Epithelial cell of proximal tubule (primary cell): ENCODE results near the gene SPOCK1. TPM values are rescaled to one million over a fixed set of nuclear protein-coding genes. Genes with fewer than 3 reads are reported as not detected.

Experiments
- DNase-seq: peaks from one replicate; pipeline ENCODE4 v3.0.0-alpha.2; 2011; ENCODE audit warnings: low read depth
- H3K4me3 ChIP-seq: 2 replicates; pipeline ENCODE4 v1.5.1; 2011; ENCODE audit warnings: low read depth, mild to moderate bottlenecking, low read length
- total RNA-seq: library from RNA; depleted of rRNA; stranded (reverse); fragments of >200 nt; gene quantifications from 2 replicates; pipeline ENCODE4 v1.2.3, GENCODE V29; 2015
- TF ChIP-seq, protein P1 (sequence below): conservative IDR thresholded peaks from 2 replicates; pipeline ENCODE4 v1.5.1; 2012; ENCODE audit warnings: low read depth, mild to moderate bottlenecking, low read length

SPOCK1 gene
- total RNA-seq, 1 donor from 2014 or later, result 31.4 TPM

DNA sequence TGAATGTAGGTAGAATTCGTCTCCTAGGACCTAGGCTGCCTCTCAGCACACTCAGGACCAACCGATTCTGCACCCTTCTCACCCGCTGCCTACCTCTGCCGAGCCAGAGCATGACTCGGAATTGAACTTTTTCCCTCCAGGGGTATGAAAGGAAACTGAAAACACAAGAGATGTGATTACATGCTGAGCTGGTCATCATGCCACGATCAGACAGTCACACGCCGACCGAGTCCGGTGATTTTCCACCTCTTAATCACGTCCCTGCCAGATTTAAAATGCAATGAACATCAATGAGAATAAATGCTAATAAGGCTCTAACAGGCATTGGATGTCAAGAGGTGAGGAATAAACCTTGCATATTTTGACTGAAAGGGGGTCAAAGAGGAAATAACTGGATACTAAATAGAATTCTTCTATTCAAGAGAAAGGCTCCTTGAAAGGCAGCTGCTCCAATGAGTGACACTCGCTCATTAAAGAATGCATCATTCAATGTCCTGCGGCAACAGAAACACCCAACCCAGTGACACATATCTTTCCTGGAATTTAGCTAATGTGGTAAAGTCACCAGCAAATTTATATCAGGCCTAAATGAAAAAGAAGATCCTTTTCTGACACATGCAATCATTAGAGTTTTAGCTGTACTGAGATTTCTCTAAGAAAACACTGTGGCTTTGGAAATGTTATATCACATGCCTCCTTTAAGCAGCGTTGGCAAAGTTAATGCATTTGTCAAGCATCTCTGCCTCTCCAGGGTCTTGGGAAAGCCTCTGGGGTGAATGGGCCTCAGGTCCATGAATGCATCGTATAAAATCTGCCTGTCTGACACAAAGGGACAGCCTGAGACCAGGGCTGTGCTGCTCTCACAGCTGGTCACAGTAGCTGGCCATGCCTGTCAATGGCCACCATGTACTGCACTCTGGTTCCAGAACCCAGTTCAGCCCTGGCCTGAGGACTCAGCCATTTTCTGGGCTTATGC, 128.7 kb downstream of the SPOCK1 start:
- DNase-seq, result no peak
- H3K4me3 ChIP-seq, result no peak overlapping the region
- TF ChIP-seq, protein P1, sequence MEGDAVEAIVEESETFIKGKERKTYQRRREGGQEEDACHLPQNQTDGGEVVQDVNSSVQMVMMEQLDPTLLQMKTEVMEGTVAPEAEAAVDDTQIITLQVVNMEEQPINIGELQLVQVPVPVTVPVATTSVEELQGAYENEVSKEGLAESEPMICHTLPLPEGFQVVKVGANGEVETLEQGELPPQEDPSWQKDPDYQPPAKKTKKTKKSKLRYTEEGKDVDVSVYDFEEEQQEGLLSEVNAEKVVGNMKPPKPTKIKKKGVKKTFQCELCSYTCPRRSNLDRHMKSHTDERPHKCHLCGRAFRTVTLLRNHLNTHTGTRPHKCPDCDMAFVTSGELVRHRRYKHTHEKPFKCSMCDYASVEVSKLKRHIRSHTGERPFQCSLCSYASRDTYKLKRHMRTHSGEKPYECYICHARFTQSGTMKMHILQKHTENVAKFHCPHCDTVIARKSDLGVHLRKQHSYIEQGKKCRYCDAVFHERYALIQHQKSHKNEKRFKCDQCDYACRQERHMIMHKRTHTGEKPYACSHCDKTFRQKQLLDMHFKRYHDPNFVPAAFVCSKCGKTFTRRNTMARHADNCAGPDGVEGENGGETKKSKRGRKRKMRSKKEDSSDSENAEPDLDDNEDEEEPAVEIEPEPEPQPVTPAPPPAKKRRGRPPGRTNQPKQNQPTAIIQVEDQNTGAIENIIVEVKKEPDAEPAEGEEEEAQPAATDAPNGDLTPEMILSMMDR, result no peak

DNA sequence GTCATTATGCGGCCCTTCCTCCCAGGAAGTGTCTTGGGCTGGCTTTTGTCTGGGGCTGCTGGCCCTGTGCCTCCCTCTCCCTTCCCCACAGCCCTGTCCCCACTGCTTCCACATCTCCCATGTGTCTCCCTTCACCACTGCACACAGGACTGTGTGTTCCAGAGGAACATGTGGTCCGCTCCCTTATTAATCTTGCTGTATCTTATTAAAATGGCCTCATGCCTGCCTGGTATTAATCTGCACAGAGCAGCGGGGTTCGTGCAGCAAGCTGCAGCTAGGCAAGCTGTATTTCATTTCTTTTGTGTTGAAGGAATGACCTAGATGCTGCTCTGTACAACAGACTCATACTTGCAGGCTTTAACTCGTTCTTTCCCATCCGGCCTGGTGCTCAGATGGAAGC, 130.5 kb downstream of the SPOCK1 start:
- DNase-seq, result no peak
- no peak overlapping the region for H3K4me3 ChIP-seq
- TF ChIP-seq, protein P1, result no peak

- TF ChIP-seq, protein P1, result no peak
- H3K4me3 ChIP-seq, result no peak overlapping the region
- no peak for DNase-seq
Observed at GRCh38 chr5:137367951-137368350, 131.2 kb downstream of the SPOCK1 start.

DNA sequence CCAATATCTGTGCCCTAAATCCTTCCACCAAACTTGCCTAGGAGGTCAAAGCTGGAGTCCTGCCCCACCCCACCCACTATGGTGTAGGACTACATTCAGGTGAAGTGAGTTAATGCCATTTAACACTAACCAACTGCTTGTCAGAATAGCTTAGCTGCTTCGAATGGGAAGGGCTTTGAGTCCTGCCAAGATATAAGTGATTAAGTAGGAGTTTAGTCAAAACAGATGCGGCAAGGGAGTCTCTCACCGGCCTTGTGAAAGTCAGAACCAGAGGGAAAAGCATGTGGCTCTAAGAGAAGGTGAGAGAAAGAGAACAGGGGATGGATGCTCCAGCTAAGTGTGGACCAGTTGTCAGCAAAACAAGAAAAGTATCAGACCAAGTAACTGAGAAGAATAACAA, 132.6 kb downstream of the SPOCK1 start:
- DNase-seq, result no peak
- H3K4me3 ChIP-seq, result no peak overlapping the region
- TF ChIP-seq, protein P1, result no peak

- TF ChIP-seq, protein P1, result no peak
- DNase-seq, result no peak
- H3K4me3 ChIP-seq, result no peak overlapping the region
Observed at GRCh38 chr5:137365126-137365865, 133.8 kb downstream of the SPOCK1 start.

DNA sequence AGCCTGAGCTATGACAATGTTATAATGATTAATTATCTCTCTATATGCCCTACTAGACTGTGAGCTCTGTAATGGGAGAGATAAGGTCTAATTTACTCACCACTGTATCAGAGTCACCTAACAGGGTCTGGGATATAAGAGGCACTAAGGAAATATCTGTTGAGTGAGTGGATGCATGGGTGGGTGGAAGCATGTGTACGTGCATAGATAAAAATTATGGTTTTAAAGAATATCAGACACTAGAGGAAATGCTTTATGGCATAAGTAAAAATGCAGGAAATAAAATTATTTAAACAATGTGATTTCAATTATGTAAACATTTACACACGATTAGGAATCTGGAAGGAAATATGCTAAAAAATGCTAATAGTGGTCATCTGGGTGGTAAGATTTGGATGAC, 137.8 kb downstream of the SPOCK1 start:
- no peak for DNase-seq
- no peak overlapping the region for H3K4me3 ChIP-seq
- TF ChIP-seq, protein P1, result no peak
